Gastroesophageal sphincter (tissue), 3 donors: Measurements from ENCODE around the gene ZBTB18.
"Not testable (repeated sequence)": the region's sequence is repeated elsewhere in the genome, so short reads cannot be mapped to it uniquely, and the experiment has no call there.

ENCODE experiments used
- CTCF ChIP-seq, 4 experiments: fragments of 200-600 bp in 2 of 4; fragments of 450-650 bp in 2 of 4; sonication (generic) in 1 of 4; IDR thresholded peaks; one replicate each; pipeline ENCODE4 v1.5.1; 2017 to 2019; ENCODE audit warnings: antibody characterized with exemption in 4 of 4, mild to moderate bottlenecking in 2 of 4, moderate library complexity in 2 of 4
- POLR2A ChIP-seq, 2 donors: fragments of 450-650 bp; IDR thresholded peaks; one replicate each; pipeline ENCODE4 v1.6.1; 2017; ENCODE audit warnings: antibody characterized with exemption in 2 of 2, mild to moderate bottlenecking in 2 of 2, moderate library complexity in 1 of 2

DNA sequence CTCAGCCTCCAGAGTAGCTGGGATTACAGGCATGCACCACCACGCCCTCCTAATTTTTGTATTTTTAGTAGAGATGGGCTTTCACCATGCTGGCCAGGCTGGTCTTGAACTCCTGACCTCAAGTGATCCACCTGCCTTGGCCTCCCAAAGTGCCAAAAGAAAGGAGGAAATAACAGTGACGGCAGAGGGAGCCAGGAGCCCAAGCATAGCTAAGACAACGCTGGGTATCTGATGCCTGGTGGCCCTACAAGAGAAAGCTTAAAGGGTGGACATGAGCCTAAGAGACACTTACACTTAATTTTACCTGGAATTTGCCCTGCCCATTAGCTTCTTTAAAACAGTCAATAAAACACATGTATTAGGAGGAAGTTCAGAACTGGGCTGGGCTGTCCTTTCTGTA is 36.2 kb upstream of the ZBTB18 start:
- not testable (repeated sequence) for TF ChIP-seq POLR2A, CTCF (IDR thresholded peaks at IDR 0.05)
